Transverse colon (tissue), 4 donors: ENCODE measurements around the gene ZG16B. TPM values are rescaled to one million over a fixed set of nuclear protein-coding genes. Genes with fewer than 3 reads are reported as not detected.

ENCODE experiments used
- DNase-seq: peaks from one replicate; pipeline ENCODE4 v3.0.0-alpha.2; 2019
- H3K27ac ChIP-seq, 4 donors: fragments of 200-600 bp; sonication (generic); 2 replicates each; pipeline ENCODE4 v1.5.1; 2016 to 2018; ENCODE audit warnings: inconsistent platforms in 4 of 4
- H3K27me3 ChIP-seq: fragments of 200-600 bp; sonication (generic); 2 replicates; pipeline ENCODE4 v1.5.1; 2017; ENCODE audit warnings: inconsistent platforms
- H3K36me3 ChIP-seq, 4 donors: fragments of 200-600 bp; sonication (generic); 2 replicates each; pipeline ENCODE4 v1.5.1; 2017 to 2019; ENCODE audit warnings: inconsistent platforms in 4 of 4
- H3K4me1 ChIP-seq, 4 donors: fragments of 200-600 bp; sonication (generic); 2 replicates each; pipeline ENCODE4 v1.5.1; 2017 to 2020; ENCODE audit warnings: inconsistent platforms in 4 of 4
- H3K4me3 ChIP-seq, 4 donors: fragments of 200-600 bp; sonication (generic); 1 replicate in 1 of 4; 2 replicates in 3 of 4; pipeline versions ENCODE4 v1.5.1 to v1.6.1; 2017 to 2019; ENCODE audit warnings: inconsistent platforms in 4 of 4
- H3K9me3 ChIP-seq, 2 donors: fragments of 200-600 bp; sonication (generic); 2 replicates each; pipeline ENCODE4 v1.5.1; 2017 to 2019; ENCODE audit warnings: inconsistent platforms in 2 of 2
- CTCF ChIP-seq, 5 experiments: fragments of 200-600 bp in 3 of 5; fragments of 450-650 bp in 2 of 5; sonication (generic) in 3 of 5; IDR thresholded peaks; 1 replicate in 2 of 5; 2 replicates in 3 of 5; pipeline ENCODE4 v1.5.1; 2016 to 2017; ENCODE audit warnings: antibody characterized with exemption in 5 of 5, inconsistent platforms in 3 of 5, mild to moderate bottlenecking in 2 of 5, moderate library complexity in 1 of 5
- EP300 ChIP-seq: sonication (generic); formaldehyde crosslinking; IDR thresholded peaks from one replicate; pipeline ENCODE4 v1.6.1; 2017; ENCODE audit warnings: antibody characterized with exemption, low read depth
- POLR2A ChIP-seq: fragments of 450-650 bp; IDR thresholded peaks from one replicate; pipeline ENCODE4 v1.6.1; 2016; ENCODE audit warnings: antibody characterized with exemption, mild to moderate bottlenecking, moderate library complexity
- POLR2AphosphoS5 ChIP-seq, 3 donors: sonication (generic); formaldehyde crosslinking; IDR thresholded peaks; one replicate each; pipeline ENCODE4 v1.6.1; 2016; ENCODE audit warnings: antibody characterized with exemption in 3 of 3
- whole genome bisulfite sequencing, 2 donors: methylation state at CpG; one replicate each; pipeline ENCODE4 v1.1.5; 2018; ENCODE audit warnings: low coverage in 1 of 2; 5-methylcytosine and 5-hydroxymethylcytosine counted together
- in situ Hi-C, 4 donors: fragments of 200-750 bp; cut with MboI; loops; one replicate each; pipeline versions ENCODE4 v1.15.0 to v1.15.1; 2017; ENCODE audit warnings: low sequenced_read_pairs in 3 of 4, low pct_ligation_motif_present in 1 of 4, low pct_unique_long_range_greater_than_20kb in 1 of 4
- intact Hi-C: fragments of 100-400 bp; cut with DNase I; formaldehyde crosslinking; loops from one replicate; pipeline ENCODE4 v1.15.1; 2023; ENCODE audit warnings: low total_unique reads
- small RNA-seq, 4 donors: library from RNA; depleted of rRNA; stranded (forward); fragments of <200 nt; gene quantifications; one replicate each; pipeline ENCODE3, GENCODE V24; 2016
- total RNA-seq, 4 donors: library from RNA; depleted of rRNA; stranded (reverse); fragments of >200 nt; gene quantifications; one replicate each; pipeline ENCODE4 v1.1.0, GENCODE V29; 2016

Gene ZG16B
- total RNA-seq, 4 donors from 2014 or later = 5.2 to 28.3 (median 15.9) TPM; not detected in 1

DNA sequence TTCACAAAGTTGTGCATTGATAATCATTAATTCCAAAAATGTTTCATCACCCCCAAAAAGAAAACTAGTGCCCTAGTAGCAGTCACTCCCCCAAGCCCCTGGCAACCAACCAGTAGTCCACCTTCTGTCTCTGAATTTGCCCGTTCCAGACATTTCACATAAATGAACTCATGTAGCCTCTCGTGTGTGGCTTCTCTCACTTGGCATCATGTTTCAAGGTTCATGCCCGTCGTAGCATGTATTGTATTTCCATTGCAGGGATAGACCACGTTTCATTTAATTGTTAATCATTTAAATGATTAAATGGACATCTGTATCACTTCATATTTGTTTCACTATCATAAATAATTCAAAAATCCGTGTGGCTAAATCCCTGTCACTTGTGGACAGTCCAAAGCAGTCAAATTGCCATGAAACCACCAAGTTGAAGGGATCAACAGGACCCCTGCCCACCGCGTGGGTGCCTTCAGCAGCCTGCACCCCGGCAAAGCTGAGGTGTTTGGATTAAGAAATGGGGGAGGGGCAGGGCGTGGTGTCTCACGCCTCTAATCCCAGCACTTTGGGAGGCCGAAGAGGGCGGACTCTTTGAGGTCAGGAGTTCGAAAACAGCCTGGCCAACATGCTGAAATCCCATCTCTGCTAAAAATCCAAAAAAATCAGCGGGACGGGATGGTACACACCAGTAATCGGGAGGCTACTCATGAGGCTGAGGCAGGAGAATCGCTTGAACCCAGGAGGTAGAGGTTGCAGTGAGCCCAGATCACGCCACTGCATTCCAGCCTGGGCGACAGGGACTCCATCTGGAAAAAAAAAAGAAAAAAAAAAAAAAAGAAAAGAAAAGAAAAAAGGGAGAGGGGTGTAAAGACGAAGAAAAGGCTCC, 44.2 kb downstream of the ZG16B start:
- intact Hi-C loops = no loop called here
- no peak for DNase-seq
- WGBS, 2 donors = 48 to 52% methylated on average over 12 to 21 of the region's 21 CpGs
- Histone ChIP-seq H3K9me3 (no peaks in the 10 kb centered on the region), H3K27me3 (no peaks in the 10 kb centered on the region), H3K4me3 (no peak overlapping the region), H3K36me3 (no peaks in the 10 kb centered on the region), H3K4me1 (peaks cover 3 to 7% (median 6%) of the 10 kb centered on the region in 4 donors), H3K27ac (peak overlapping the region in 1 of 4 donors; percentile 21)
- TF ChIP-seq POLR2AphosphoS5 (IDR thresholded peaks at IDR 0.05) = no peak
- TF ChIP-seq CTCF (IDR thresholded peaks at IDR 0.05) = no peak
- TF ChIP-seq POLR2A = no peak
- TF ChIP-seq EP300 = no peak
- in situ Hi-C loops = loop anchor here in 1 of 4 donors (10.0 kb wide), 1 partner anchor 51 kb away; no protein-coding TSS in a partner anchor

GRCh38 chr16:2874912-2875362, 44.8 kb downstream of the ZG16B start:
- Histone ChIP-seq H3K27ac (peak overlapping the region in 1 of 4 donors; percentile 21), H3K4me3 (no peak overlapping the region), H3K4me1 (peaks cover 3 to 7% (median 6%) of the 10 kb centered on the region in 4 donors), H3K27me3 (no peaks in the 10 kb centered on the region), H3K36me3 (no peaks in the 10 kb centered on the region), H3K9me3 (no peaks in the 10 kb centered on the region)
- in situ Hi-C loops (loop anchor here in 2 of 4 donors (5.0 to 10.0 kb wide), 2 partner anchors 42 to 50 kb away; no protein-coding TSS in a partner anchor), intact Hi-C loops (loop anchor here (5.0 kb wide), 1 partner anchor 47 kb away; no protein-coding TSS in a partner anchor)
- peak; percentile 83 for DNase-seq
- WGBS, 2 donors = 12 to 16% methylated on average over 15 to 25 of the region's 25 CpGs
- peak in 1 of 3 donors; percentile 12 for TF ChIP-seq POLR2AphosphoS5 (IDR thresholded peaks at IDR 0.05)
- peak; percentile 92 to 99 (median 94) for TF ChIP-seq CTCF (IDR thresholded peaks at IDR 0.05)
- TF ChIP-seq EP300 = no peak

DNA sequence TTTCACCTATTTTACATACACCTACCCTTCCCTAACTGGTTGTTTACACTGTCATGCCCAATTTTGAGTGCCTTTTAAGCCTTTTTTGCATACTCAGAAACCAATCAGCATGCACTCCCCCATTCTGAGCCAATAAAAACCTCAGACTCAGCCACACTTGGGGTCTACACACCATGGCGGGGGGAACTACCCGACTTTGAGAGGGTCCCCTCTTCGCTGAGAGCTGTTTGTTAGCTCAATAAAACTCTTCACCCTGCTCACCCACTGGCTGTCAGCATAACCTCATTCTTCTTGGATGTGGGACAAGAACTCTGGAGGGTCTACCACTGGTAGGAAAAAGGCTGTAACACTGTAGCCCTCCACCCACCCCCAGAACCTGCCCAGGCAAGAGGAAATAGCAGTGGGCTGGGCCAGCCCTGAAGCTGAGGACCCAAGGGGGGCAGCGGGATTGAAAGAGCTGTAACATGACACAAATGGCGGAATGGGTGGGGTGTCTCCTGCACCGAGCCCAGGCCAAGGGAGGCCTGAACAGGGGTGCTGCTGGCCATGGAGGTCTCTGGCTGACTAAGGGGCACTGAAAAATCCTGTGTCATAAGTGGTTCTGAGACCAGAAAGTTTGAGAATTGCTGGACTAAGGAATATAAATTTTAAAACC, 49.9 kb downstream of the ZG16B start:
- 92 to 100% methylated on average over 3 to 6 of the region's 6 CpGs for WGBS, 2 donors
- H3K9me3 ChIP-seq = no peaks in the 10 kb centered on the region
- no peak overlapping the region for H3K27ac ChIP-seq
- DNase-seq = no peak
- in situ Hi-C loops (loop anchor here in 2 of 4 donors (5.0 to 10.0 kb wide), 2 partner anchors 37 to 45 kb away; no protein-coding TSS in a partner anchor), intact Hi-C loops (loop anchor here (5.0 kb wide), 1 partner anchor 42 kb away; no protein-coding TSS in a partner anchor)
- peaks cover 5 to 14% (median 10%) of the 10 kb centered on the region in 4 donors for H3K4me1 ChIP-seq
- no peaks in the 10 kb centered on the region for H3K36me3 ChIP-seq
- H3K4me3 ChIP-seq = no peak overlapping the region
- no peak for TF ChIP-seq EP300
- no peak for TF ChIP-seq POLR2A
- no peak for TF ChIP-seq CTCF (IDR thresholded peaks at IDR 0.05)
- TF ChIP-seq POLR2AphosphoS5 (IDR thresholded peaks at IDR 0.05) = no peak
- no peaks in the 10 kb centered on the region for H3K27me3 ChIP-seq

Small RNA genes within 50 kb of the gene (small RNA-seq; reads per million reads assigned to genes)
- gene SNORA3C = 0 reads per million in 4 donors

Other genes starting within 250 kb of the ZG16B start
- 100 to 1,000 TPM in 1 of 4 donors, 10 to 100 TPM in 3; 44.2 to 107 (median 60.3) TPM for gene KCTD5, start 147.8 kb upstream of the ZG16B start, total RNA-seq
- gene PRSS27, start 110.1 kb upstream of the ZG16B start, total RNA-seq = 1 to 10 TPM in 1 of 4 donors, not detected in 3; 1.3 TPM
- gene SRRM2, start 77.7 kb upstream of the ZG16B start, total RNA-seq = 1,000 to 10,000 TPM in 2 of 4 donors, 100 to 1,000 TPM in 2; 545 to 3,500 (median 1,361) TPM
- gene ELOB, start 53.0 kb upstream of the ZG16B start, total RNA-seq = 100 to 1,000 TPM; 133 to 433 (median 288) TPM
- not detected for gene PRSS33, start 42.7 kb upstream of the ZG16B start, total RNA-seq
- not detected for gene PRSS41, start 31.8 kb upstream of the ZG16B start, total RNA-seq
- 1 to 10 TPM in 2 of 4 donors, not detected in 2; 1.6 to 1.9 TPM for gene PRSS21, start 13.1 kb upstream of the ZG16B start, total RNA-seq
- 10 to 100 TPM in 1 of 4 donors, 1 to 10 TPM in 1, not detected in 2; 2.5 to 11.2 TPM for gene PRSS22, start 27.9 kb downstream of the ZG16B start, total RNA-seq
- 10 to 100 TPM; 35.0 to 74.4 (median 50.9) TPM for gene FLYWCH2, start 52.9 kb downstream of the ZG16B start, total RNA-seq
- 10 to 100 TPM; 29.1 to 59.1 (median 34.6) TPM for gene FLYWCH1, start 81.6 kb downstream of the ZG16B start, total RNA-seq
- 1 to 10 TPM in 2 of 4 donors, under 1 TPM in 1, not detected in 1; 0.79 to 3.2 (median 1.1) TPM for gene KREMEN2, start 134.0 kb downstream of the ZG16B start, total RNA-seq
- gene PAQR4, start 139.0 kb downstream of the ZG16B start, total RNA-seq = 1 to 10 TPM in 3 of 4 donors, not detected in 1; 3.0 to 5.9 (median 4.4) TPM
- gene PKMYT1, start 150.1 kb downstream of the ZG16B start, total RNA-seq = 1 to 10 TPM in 2 of 4 donors, under 1 TPM in 1, not detected in 1; 0.55 to 3.6 (median 3.0) TPM
- gene CLDN9, start 182.6 kb downstream of the ZG16B start, total RNA-seq = 1 to 10 TPM in 1 of 4 donors, under 1 TPM in 1, not detected in 2; 0.55 to 1.1 TPM
- gene CLDN6, start 187.9 kb downstream of the ZG16B start, total RNA-seq = not detected
- 10 to 100 TPM; 13.3 to 50.5 (median 19.9) TPM for gene TNFRSF12A, start 190.1 kb downstream of the ZG16B start, total RNA-seq
- gene HCFC1R1, start 193.6 kb downstream of the ZG16B start, total RNA-seq = 10 to 100 TPM in 2 of 4 donors, 1 to 10 TPM in 2; 4.4 to 35.4 (median 17.5) TPM
- gene THOC6, start 193.7 kb downstream of the ZG16B start, total RNA-seq = 10 to 100 TPM; 10.1 to 42.8 (median 17.6) TPM
- 100 to 1,000 TPM; 123 to 357 (median 167) TPM for gene BICDL2, start 206.6 kb downstream of the ZG16B start, total RNA-seq
- gene MMP25, start 216.3 kb downstream of the ZG16B start, total RNA-seq = 1 to 10 TPM in 3 of 4 donors, not detected in 1; 1.6 to 9.4 (median 1.8) TPM
- 100 to 1,000 TPM in 3 of 4 donors, 10 to 100 TPM in 1; 21.9 to 720 (median 492) TPM for gene IL32, start 235.3 kb downstream of the ZG16B start, total RNA-seq